ENCODE data around the gene PCARE.

The PCARE gene

DNA sequence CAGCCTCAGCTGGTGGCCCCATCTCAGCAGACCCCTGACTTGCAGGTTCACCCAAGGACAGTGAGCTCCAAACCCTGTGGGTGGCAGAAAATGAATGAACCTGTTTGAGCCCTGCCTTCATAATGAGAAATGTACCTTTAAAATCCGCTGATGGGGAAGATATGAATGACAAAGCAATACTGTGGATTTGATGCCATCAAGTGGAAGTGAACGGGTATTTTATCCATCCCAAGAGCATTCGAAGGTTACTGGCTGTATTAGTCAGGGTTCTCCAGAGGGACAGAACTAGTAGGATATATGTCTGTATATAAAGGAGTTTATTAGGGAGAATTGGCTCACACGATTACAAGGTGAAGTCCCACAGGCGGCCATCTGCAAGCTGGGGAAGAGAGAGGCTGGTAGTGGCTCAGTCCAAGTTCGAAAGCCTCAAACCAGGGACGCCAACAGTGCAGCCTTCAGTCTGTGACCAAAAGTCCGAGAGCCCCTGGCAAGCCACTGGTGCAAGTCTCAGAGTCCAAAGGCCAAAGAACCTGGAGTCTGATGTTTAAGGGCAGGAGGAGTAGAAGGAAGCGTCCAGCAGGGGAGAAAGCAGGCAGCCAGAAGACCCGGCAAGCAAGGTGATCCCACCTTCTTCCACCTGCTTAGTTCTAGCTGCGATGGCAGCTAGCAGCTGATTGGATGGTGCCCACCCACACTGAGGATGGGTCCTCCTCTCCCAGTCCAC lies 61.1 kb downstream of the PCARE start:
- in situ Hi-C loops (cut with HindIII; ENCODE audit: low sequenced_read_pairs), result no loop called here

DNA sequence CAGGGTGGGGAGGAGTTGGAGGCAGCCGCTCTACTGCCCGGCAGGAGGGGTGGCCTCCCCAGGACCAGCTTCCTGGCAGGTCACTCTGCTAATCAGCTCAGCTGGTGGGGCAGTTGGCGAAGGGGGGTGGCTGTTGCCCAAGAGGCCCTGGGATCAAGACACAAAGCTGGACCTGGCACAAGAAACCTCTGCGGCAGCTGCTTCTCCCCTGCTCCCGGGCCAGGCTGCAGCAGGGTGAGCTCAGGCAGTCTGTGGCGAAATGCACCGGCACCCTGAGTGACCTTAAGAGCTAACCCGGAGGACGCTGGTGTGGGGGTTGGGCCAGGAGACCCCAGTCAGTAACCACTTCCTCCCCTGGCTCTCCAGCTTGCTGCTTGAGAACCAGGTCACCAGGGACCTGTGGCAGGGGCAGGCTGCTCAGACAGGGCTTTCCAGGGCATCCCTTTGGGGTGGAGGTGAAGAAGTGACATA lies 62.1 kb downstream of the PCARE start:
- in situ Hi-C loops (cut with HindIII; ENCODE audit: low sequenced_read_pairs), result no loop called here

All from DLD1 (cell line).